OCI-LY1 (cell line): ENCODE results near the gene DHCR7.

Experiments
- H2AFZ ChIP-seq: fragments of 200-600 bp; sonication (generic), shearing (Covaris generic); 2 replicates; pipeline ENCODE4 v1.6.0; 2014; ENCODE audit warnings: antibody characterized with exemption, mild to moderate bottlenecking, low read length
- H3F3A ChIP-seq: fragments of 200-600 bp; sonication (generic), shearing (Covaris generic); 2 replicates; pipeline ENCODE4 v1.6.0; 2014; ENCODE audit warnings: mild to moderate bottlenecking, antibody characterized with exemption, low read length, moderate library complexity; ENCODE audit not compliant: insufficient read depth
- H3K27ac ChIP-seq: fragments of 200-600 bp; sonication (generic); 2 replicates; pipeline ENCODE4 v1.5.1; 2014; ENCODE audit warnings: low read length, mixed run types, mild to moderate bottlenecking, low read depth; ENCODE audit not compliant: poor library complexity, severe bottlenecking
- H3K27me3 ChIP-seq: fragments of 200-600 bp; sonication (generic); 2 replicates; pipeline ENCODE4 v1.6.0; 2014; ENCODE audit warnings: antibody characterized with exemption, mild to moderate bottlenecking, low read length, moderate library complexity; ENCODE audit not compliant: insufficient read depth
- H3K36me3 ChIP-seq: fragments of 200-600 bp; sonication (generic); 2 replicates; pipeline ENCODE4 v1.6.1; 2014; ENCODE audit warnings: mild to moderate bottlenecking, antibody characterized with exemption, low read length, moderate library complexity, mixed read lengths; ENCODE audit not compliant: insufficient read depth
- H3K4me1 ChIP-seq: fragments of 200-600 bp; sonication (generic); 2 replicates; pipeline ENCODE4 v1.5.1; 2014; ENCODE audit warnings: mild to moderate bottlenecking, low read length, moderate library complexity; ENCODE audit not compliant: insufficient read depth, severe bottlenecking
- H3K4me2 ChIP-seq: fragments of 200-600 bp; sonication (generic), shearing (Covaris generic); 2 replicates; pipeline ENCODE4 v1.6.1; 2014; ENCODE audit warnings: low read length
- H3K4me3 ChIP-seq: fragments of 200-600 bp; sonication (generic); 2 replicates; pipeline ENCODE4 v1.5.1; 2014; ENCODE audit warnings: low read length, low read depth, mild to moderate bottlenecking, mixed read lengths; ENCODE audit not compliant: poor library complexity, severe bottlenecking
- H3K79me2 ChIP-seq: fragments of 200-600 bp; shearing (Covaris generic); 2 replicates; pipeline ENCODE4 v1.6.1; 2016; ENCODE audit warnings: mixed run types, low read length, mixed read lengths; ENCODE audit not compliant: insufficient read depth
- H3K9ac ChIP-seq: fragments of 200-600 bp; sonication (generic), shearing (Covaris generic); 2 replicates; pipeline ENCODE4 v1.6.1; 2014; ENCODE audit warnings: mild to moderate bottlenecking, low read length, mixed read lengths
- H3K9me2 ChIP-seq: fragments of 200-600 bp; sonication (generic), shearing (Covaris generic); 2 replicates; pipeline ENCODE4 v1.6.1; 2014; ENCODE audit warnings: low read depth, mild to moderate bottlenecking, low read length, mixed read lengths
- H3K9me3 ChIP-seq: fragments of 200-600 bp; shearing (Covaris generic); 2 replicates; pipeline ENCODE4 v1.6.1; 2014; ENCODE audit warnings: low read length, mixed read lengths
- H4K20me1 ChIP-seq: fragments of 200-600 bp; sonication (generic), shearing (Covaris generic); 2 replicates; pipeline ENCODE4 v1.6.0; 2016; ENCODE audit warnings: mild to moderate bottlenecking, low read length; ENCODE audit not compliant: insufficient read depth
- EZH2 ChIP-seq: fragments of 200-600 bp; sonication (generic), shearing (Covaris generic); IDR thresholded peaks from 2 replicates; pipeline ENCODE4 v1.8.0; 2017; ENCODE audit warnings: borderline replicate concordance, mixed run types, mild to moderate bottlenecking, antibody characterized with exemption, low read length, moderate library complexity, mixed read lengths
- TF ChIP-seq, protein P1 (sequence below): fragments of 200-600 bp; sonication (generic), shearing (Covaris generic); IDR thresholded peaks from 2 replicates; pipeline ENCODE4 v1.5.1; 2017; ENCODE audit warnings: mild to moderate bottlenecking, antibody characterized with exemption, low read length, moderate library complexity, mixed read lengths

The DHCR7 gene

DNA sequence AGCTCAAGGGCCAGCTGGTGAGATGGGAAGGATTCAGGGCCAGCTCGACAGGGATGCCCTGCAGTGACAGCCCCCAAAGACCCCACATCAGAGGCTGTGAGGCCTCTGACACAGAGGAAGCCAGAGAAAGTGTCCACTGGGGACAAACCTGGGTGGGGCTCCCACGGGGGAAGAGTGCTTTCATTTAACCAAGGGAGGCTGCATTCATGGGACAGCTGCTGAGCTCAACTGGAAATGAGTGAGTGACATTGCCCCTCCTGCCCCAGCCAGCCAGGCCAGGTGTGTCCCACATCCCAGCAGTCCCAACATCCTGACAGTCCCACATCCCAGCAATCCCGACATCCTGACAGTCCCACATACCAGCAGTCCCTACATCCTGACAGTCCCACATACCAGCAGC is 61.0 kb downstream of the DHCR7 start:
- H3K9me2 ChIP-seq = no peaks in the 10 kb centered on the region
- no peaks in the 10 kb centered on the region for H3F3A ChIP-seq
- no peak for TF ChIP-seq EZH2
- TF ChIP-seq, protein P1, sequence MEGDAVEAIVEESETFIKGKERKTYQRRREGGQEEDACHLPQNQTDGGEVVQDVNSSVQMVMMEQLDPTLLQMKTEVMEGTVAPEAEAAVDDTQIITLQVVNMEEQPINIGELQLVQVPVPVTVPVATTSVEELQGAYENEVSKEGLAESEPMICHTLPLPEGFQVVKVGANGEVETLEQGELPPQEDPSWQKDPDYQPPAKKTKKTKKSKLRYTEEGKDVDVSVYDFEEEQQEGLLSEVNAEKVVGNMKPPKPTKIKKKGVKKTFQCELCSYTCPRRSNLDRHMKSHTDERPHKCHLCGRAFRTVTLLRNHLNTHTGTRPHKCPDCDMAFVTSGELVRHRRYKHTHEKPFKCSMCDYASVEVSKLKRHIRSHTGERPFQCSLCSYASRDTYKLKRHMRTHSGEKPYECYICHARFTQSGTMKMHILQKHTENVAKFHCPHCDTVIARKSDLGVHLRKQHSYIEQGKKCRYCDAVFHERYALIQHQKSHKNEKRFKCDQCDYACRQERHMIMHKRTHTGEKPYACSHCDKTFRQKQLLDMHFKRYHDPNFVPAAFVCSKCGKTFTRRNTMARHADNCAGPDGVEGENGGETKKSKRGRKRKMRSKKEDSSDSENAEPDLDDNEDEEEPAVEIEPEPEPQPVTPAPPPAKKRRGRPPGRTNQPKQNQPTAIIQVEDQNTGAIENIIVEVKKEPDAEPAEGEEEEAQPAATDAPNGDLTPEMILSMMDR = no peak
- no peak overlapping the region for H3K4me3 ChIP-seq
- no peaks in the 10 kb centered on the region for H4K20me1 ChIP-seq
- no peaks in the 10 kb centered on the region for H3K79me2 ChIP-seq
- no peak overlapping the region for H3K9ac ChIP-seq
- no peaks in the 10 kb centered on the region for H3K4me1 ChIP-seq
- no peaks in the 10 kb centered on the region for H3K9me3 ChIP-seq
- no peaks in the 10 kb centered on the region; the same call in 1 of the 2 replicates for H3K27me3 ChIP-seq
- H3K36me3 ChIP-seq = no peaks in the 10 kb centered on the region
- H3K27ac ChIP-seq = no peak overlapping the region
- H3K4me2 ChIP-seq = no peak overlapping the region
- no peak overlapping the region for H2AFZ ChIP-seq

DNA sequence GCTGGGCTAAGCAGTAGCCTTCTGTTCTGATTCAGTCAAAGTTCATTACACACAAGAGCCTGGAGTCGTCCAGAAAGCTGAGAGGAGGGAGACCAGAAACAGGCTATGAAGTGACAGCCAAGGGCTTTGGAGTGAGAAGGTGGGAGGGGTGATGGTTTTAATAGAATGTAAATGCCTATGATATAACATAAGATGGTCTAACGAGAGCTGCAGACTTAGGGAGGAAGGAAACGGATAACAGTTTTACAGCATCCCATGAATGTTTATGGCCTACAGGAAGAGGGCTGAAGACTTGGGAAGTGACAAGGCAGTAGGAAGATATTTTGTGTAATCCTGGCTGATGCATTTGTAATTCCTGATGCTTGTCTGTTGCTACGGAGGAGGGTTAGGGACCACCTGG is 62.0 kb downstream of the DHCR7 start:
- TF ChIP-seq, protein P1 = no peak
- TF ChIP-seq EZH2 = no peak
- H2AFZ ChIP-seq = no peak overlapping the region
- no peaks in the 10 kb centered on the region for H3K36me3 ChIP-seq
- H3K9ac ChIP-seq = no peak overlapping the region
- no peak overlapping the region for H3K4me3 ChIP-seq
- no peaks in the 10 kb centered on the region; the same call in 1 of the 2 replicates for H3K27me3 ChIP-seq
- H3K4me1 ChIP-seq = no peaks in the 10 kb centered on the region
- H3K79me2 ChIP-seq = no peaks in the 10 kb centered on the region
- no peaks in the 10 kb centered on the region for H3K9me2 ChIP-seq
- no peaks in the 10 kb centered on the region for H3K9me3 ChIP-seq
- no peak overlapping the region for H3K27ac ChIP-seq
- H4K20me1 ChIP-seq = no peaks in the 10 kb centered on the region
- no peaks in the 10 kb centered on the region for H3F3A ChIP-seq
- no peak overlapping the region for H3K4me2 ChIP-seq

DNA sequence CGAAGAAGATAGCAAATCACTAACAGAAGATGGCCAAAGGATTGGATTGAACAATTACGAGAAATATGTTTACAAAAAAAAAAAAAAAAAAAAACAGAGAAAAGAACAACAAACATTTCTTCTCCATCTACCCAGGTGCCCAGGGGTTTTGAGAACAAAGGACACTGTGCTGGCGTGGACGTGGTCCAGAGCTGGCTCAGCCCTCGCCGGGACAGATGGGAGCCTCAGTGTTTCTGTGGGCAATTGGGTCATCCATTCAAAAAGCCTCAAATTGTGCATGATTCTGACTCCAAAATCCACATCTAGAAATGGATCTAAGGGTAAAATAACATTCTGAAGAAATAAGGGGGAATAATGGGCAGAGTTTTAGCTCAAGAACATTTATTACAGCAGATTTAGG is 63.1 kb downstream of the DHCR7 start:
- Histone ChIP-seq H3K9ac (no peak overlapping the region), H3K9me3 (no peaks in the 10 kb centered on the region), H3K27me3 (no peaks in the 10 kb centered on the region; the same call in 1 of the 2 replicates), H3K79me2 (no peaks in the 10 kb centered on the region), H2AFZ (no peak overlapping the region), H3K4me2 (no peak overlapping the region), H3F3A (no peaks in the 10 kb centered on the region), H3K9me2 (no peaks in the 10 kb centered on the region), H3K4me3 (no peak overlapping the region), H3K27ac (no peak overlapping the region), H3K36me3 (no peaks in the 10 kb centered on the region), H4K20me1 (no peaks in the 10 kb centered on the region), H3K4me1 (no peaks in the 10 kb centered on the region)
- TF ChIP-seq, protein P1 = no peak
- TF ChIP-seq EZH2 = no peak
